OCI-LY7 (cell line): ENCODE data around the gene ADCYAP1. TPM values are rescaled to one million over a fixed set of nuclear protein-coding genes. Genes with fewer than 3 reads are reported as not detected.

Experiments
- BruUV-seq: library from RNA; stranded (reverse); fragments of 400-500 nt; replicated peaks from 2 replicates; lab custom pipeline; 2021; lab: Mats Ljungman, UMichigan
- CTCF ChIA-PET: fragments of 300-600 bp; sonication (Branson Sonifier 250); formaldehyde crosslinking; loops from one replicate; lab custom pipeline; 2022; ENCODE audit warnings: antibody characterized with exemption; ENCODE audit not compliant: unreplicated experiment; lab: Charles Lee
- POLR2A ChIA-PET: fragments of 300-600 bp; sonication (Branson Sonifier 250); formaldehyde crosslinking; loops from one replicate; lab custom pipeline; 2022; ENCODE audit warnings: antibody characterized with exemption; lab: Charles Lee
- DNase-seq: peaks from one replicate; pipeline ENCODE4 v3.0.0-alpha.2; 2015; ENCODE audit warnings: low spot score
- H2AFZ ChIP-seq: fragments of 200-600 bp; sonication (generic), shearing (Covaris generic); 2 replicates; pipeline ENCODE4 v1.6.1; 2014; ENCODE audit warnings: mild to moderate bottlenecking, antibody characterized with exemption, low read length, moderate library complexity
- H3K27ac ChIP-seq: fragments of 200-600 bp; sonication (generic); 2 replicates; pipeline ENCODE4 v1.5.1; 2014; ENCODE audit warnings: mixed run types, low read depth, mild to moderate bottlenecking, moderate library complexity, low read length, inconsistent platforms; ENCODE audit not compliant: poor library complexity, severe bottlenecking
- H3K36me3 ChIP-seq: fragments of 200-600 bp; sonication (generic); 2 replicates; pipeline ENCODE4 v1.6.1; 2014; ENCODE audit warnings: mild to moderate bottlenecking, antibody characterized with exemption, low read length, moderate library complexity, mixed read lengths; ENCODE audit not compliant: insufficient read depth
- H3K4me1 ChIP-seq: fragments of 200-600 bp; sonication (generic); 2 replicates; pipeline ENCODE4 v1.5.1; 2014; ENCODE audit warnings: mild to moderate bottlenecking, low read length; ENCODE audit not compliant: insufficient read depth, poor library complexity, severe bottlenecking
- H3K4me2 ChIP-seq: fragments of 200-600 bp; sonication (generic); 2 replicates; pipeline ENCODE4 v1.6.1; 2014; ENCODE audit warnings: mild to moderate bottlenecking, low read length
- H3K4me3 ChIP-seq: fragments of 200-600 bp; sonication (generic); 2 replicates; pipeline ENCODE4 v1.5.1; 2014; ENCODE audit warnings: mild to moderate bottlenecking, low read depth, low read length; ENCODE audit not compliant: poor library complexity, severe bottlenecking
- H3K79me2 ChIP-seq: fragments of 200-600 bp; sonication (generic); 2 replicates; pipeline ENCODE4 v1.6.1; 2016; ENCODE audit warnings: low read depth, mild to moderate bottlenecking, low read length, moderate library complexity, mixed read lengths; ENCODE audit not compliant: insufficient read depth
- H3K9me2 ChIP-seq: fragments of 200-600 bp; sonication (generic); 2 replicates; pipeline ENCODE4 v1.6.1; 2016; ENCODE audit warnings: mild to moderate bottlenecking, low read length, mixed read lengths; ENCODE audit not compliant: insufficient read depth
- H3K9me3 ChIP-seq: fragments of 200-600 bp; sonication (generic); 2 replicates; pipeline ENCODE4 v1.6.1; 2014; ENCODE audit warnings: mild to moderate bottlenecking, mixed run types, low read length, mixed read lengths
- H4K20me1 ChIP-seq: fragments of 200-600 bp; sonication (generic); 2 replicates; pipeline ENCODE4 v1.6.1; 2014; ENCODE audit warnings: mild to moderate bottlenecking, antibody characterized with exemption, low read length, moderate library complexity, mixed read lengths; ENCODE audit not compliant: insufficient read depth
- CTCF ChIP-seq: fragments of 200-600 bp; sonication (generic); conservative IDR thresholded peaks from 2 replicates; pipeline ENCODE4 v1.5.1; 2014; ENCODE audit warnings: mild to moderate bottlenecking, antibody characterized with exemption, low read length, moderate library complexity, mixed read lengths
- EZH2phosphoT487 ChIP-seq: fragments of 200-600 bp; sonication (generic); IDR thresholded peaks from 2 replicates; pipeline ENCODE4 v1.6.1; 2018; ENCODE audit warnings: low read depth, borderline replicate concordance, mild to moderate bottlenecking, mixed run types, antibody characterized with exemption, low read length, moderate library complexity, mixed read lengths
- intact Hi-C: fragments of 100-400 bp; cut with micrococcal nuclease; formaldehyde crosslinking; loops from one replicate; pipeline ENCODE4 v1.10.0; 2022; ENCODE audit not compliant: unreplicated experiment
- total RNA-seq, 2 experiments: library from RNA; depleted of rRNA in 1 of 2; stranded (reverse); fragments of >200 nt in 1 of 2; shearing (Covaris generic) in 1 of 2; gene quantifications; 2 replicates each; pipeline ENCODE4 v1.2.3, GENCODE V29; 2014 to 2022

Gene ADCYAP1
- total RNA-seq, 2 experiments from 2014 or later, result not detected

DNA sequence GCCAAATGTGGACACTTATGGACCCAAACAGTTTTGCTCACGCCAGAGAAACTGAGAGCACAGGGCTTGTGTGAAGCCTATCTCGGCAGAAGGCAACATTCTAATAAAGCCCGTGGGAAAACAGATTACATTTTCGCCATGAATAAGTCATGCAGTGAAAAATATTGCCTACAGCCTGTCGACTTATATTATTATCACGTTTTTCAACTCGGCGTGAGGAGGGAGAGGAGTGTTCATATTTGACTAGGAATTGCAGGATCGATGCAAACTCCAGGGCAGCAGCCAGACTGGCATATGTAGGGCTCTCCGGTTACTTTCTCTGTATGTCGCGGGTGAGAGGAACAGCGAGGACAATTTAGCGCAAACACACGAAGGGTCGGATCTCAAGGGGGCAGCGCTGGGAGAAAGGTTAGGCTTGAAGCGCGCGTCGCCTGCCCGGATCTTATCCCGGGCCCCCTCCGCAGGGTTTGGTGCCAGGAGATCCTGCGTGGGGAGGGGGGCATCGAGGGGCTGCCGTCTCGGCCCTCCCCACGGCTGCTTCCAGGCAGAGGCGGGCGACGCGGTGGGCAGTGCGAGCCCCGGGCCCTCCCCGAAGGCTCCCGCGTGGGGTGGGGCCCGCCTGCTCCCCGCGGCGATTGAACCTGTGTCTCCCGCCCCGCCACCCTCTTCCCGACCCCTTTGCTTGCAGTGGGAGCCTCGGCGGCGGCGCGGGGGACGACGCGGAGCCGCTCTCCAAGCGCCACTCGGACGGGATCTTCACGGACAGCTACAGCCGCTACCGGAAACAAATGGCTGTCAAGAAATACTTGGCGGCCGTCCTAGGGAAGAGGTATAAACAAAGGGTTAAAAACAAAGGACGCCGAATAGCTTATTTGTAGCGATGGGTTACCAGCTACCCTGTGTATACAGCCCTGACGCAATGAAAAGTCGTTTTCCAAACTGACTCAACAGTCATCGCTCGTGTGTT is 4.4 kb downstream of the ADCYAP1 start:
- H3K4me3 ChIP-seq, result no peak overlapping the region
- CTCF ChIA-PET, result no interaction called here
- intact Hi-C loops, result no loop called here

DNA sequence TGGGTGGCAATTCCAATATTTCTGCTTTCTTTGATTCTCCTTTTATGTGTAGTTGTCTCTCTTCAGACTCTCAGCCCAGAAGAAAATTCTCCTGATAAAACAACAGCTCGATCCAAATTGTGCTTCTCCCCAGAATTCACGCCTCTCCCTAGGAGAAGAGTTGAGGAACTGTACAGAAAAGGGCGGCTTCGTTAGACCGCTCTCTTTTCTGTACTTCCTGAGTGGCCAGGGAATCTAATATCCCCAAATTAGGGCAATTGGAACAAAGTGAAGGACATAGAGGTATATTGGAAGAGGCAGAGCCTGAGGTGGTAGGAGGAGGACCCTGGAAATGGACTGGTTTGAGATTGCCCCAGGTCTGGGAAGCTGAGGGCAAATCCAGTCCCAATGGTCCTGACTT is 5.6 kb downstream of the ADCYAP1 start:
- BruUV-seq, result no TSS peak
- H4K20me1 ChIP-seq, result no peaks in the 10 kb centered on the region
- no peaks in the 10 kb centered on the region for H3K9me3 ChIP-seq
- H3K79me2 ChIP-seq, result no peaks in the 10 kb centered on the region
- intact Hi-C loops, result no loop called here
- no peaks in the 10 kb centered on the region for H3K9me2 ChIP-seq
- H2AFZ ChIP-seq, result no peak overlapping the region
- no peak overlapping the region for H3K4me2 ChIP-seq
- no peak overlapping the region for H3K4me3 ChIP-seq
- TF ChIP-seq EZH2phosphoT487 (no peak), CTCF (no peak)
- no peaks in the 10 kb centered on the region for H3K36me3 ChIP-seq
- ChIA-PET CTCF (no interaction called here), POLR2A (no interaction called here)
- DNase-seq, result no peak
- H3K27ac ChIP-seq, result no peak overlapping the region
- no peaks in the 10 kb centered on the region for H3K4me1 ChIP-seq

More for the DNA sequence above, 4.4 kb downstream of the ADCYAP1 start:
- H3K36me3 ChIP-seq, result no peaks in the 10 kb centered on the region
- BruUV-seq, result no TSS peak
- H3K9me3 ChIP-seq, result no peaks in the 10 kb centered on the region
- no peaks in the 10 kb centered on the region for H4K20me1 ChIP-seq
- no peaks in the 10 kb centered on the region for H3K9me2 ChIP-seq
- no peak overlapping the region for H2AFZ ChIP-seq
- no peaks in the 10 kb centered on the region for H3K79me2 ChIP-seq
- POLR2A ChIA-PET, result no interaction called here
- H3K27ac ChIP-seq, result no peak overlapping the region
- no peak for TF ChIP-seq CTCF
- TF ChIP-seq EZH2phosphoT487, result no peak
- DNase-seq, result no peak
- H3K4me2 ChIP-seq, result no peak overlapping the region
- H3K4me1 ChIP-seq, result no peaks in the 10 kb centered on the region

GRCh38 chr18:911025-911424 is 6.4 kb downstream of the ADCYAP1 start:
- Histone ChIP-seq H2AFZ (no peak overlapping the region), H3K4me2 (no peak overlapping the region), H4K20me1 (no peaks in the 10 kb centered on the region), H3K27ac (no peak overlapping the region), H3K9me3 (no peaks in the 10 kb centered on the region), H3K4me3 (no peak overlapping the region), H3K36me3 (no peaks in the 10 kb centered on the region), H3K4me1 (no peaks in the 10 kb centered on the region), H3K79me2 (no peaks in the 10 kb centered on the region), H3K9me2 (no peaks in the 10 kb centered on the region)
- intact Hi-C loops, result no loop called here
- CTCF ChIA-PET, result no interaction called here
- no peak for DNase-seq
- POLR2A ChIA-PET, result no interaction called here
- TF ChIP-seq EZH2phosphoT487 (no peak), CTCF (no peak)
- BruUV-seq, result no TSS peak
